RWPE2 (cell line): ENCODE data around the gene ABCA7.

ENCODE experiments used
- ATAC-seq: fragments of 200-7000 bp; cut with Tn5 transposase; 3 replicates; pipeline ENCODE4 v1.9.1; 2021; ENCODE audit warnings: low read depth
- DNase-seq: peaks from one replicate; pipeline ENCODE4 v3.0.0-alpha.2; 2020; ENCODE audit warnings: low spot score
- H3K27ac ChIP-seq: fragments of 450-650 bp; 2 replicates; pipeline ENCODE4 v1.5.1; 2017; ENCODE audit warnings: mild to moderate bottlenecking; ENCODE audit not compliant: poor library complexity, severe bottlenecking
- H3K27me3 ChIP-seq: fragments of 250-450 bp; sonication (Bioruptor Pico); 2 replicates; pipeline ENCODE4 v1.5.1; 2021; ENCODE audit warnings: mild to moderate bottlenecking, moderate library complexity; ENCODE audit not compliant: insufficient read depth, poor library complexity, severe bottlenecking
- H3K36me3 ChIP-seq: fragments of 250-450 bp; sonication (Bioruptor Pico); 2 replicates; pipeline ENCODE4 v1.5.1; 2020; ENCODE audit warnings: low read depth, mild to moderate bottlenecking, moderate library complexity
- H3K4me1 ChIP-seq: fragments of 250-450 bp; sonication (Bioruptor Pico); 2 replicates; pipeline ENCODE4 v1.5.1; 2021; ENCODE audit warnings: mild to moderate bottlenecking, moderate library complexity; ENCODE audit not compliant: insufficient read depth, poor library complexity, severe bottlenecking
- H3K4me3 ChIP-seq: fragments of 250-450 bp; sonication (Bioruptor Pico); 2 replicates; pipeline ENCODE4 v1.5.1; 2021; ENCODE audit warnings: mild to moderate bottlenecking, moderate library complexity; ENCODE audit not compliant: severe bottlenecking
- H3K9me3 ChIP-seq: fragments of 250-450 bp; sonication (Bioruptor Pico); 2 replicates; pipeline ENCODE4 v1.5.1; 2021; ENCODE audit warnings: mild to moderate bottlenecking, moderate library complexity; ENCODE audit not compliant: severe bottlenecking
- CTCF ChIP-seq: fragments of 450-650 bp; IDR thresholded peaks from one replicate; pipeline ENCODE4 v1.5.1; 2017; ENCODE audit warnings: mild to moderate bottlenecking, moderate library complexity; ENCODE audit not compliant: poor library complexity, severe bottlenecking

Gene ABCA7

GRCh38 chr19:1093330-1093729 is 53.4 kb downstream of the ABCA7 start:
- H3K4me3 ChIP-seq, result no peak overlapping the region
- peaks cover 37% of the 10 kb centered on the region for H3K36me3 ChIP-seq
- no peaks in the 10 kb centered on the region for H3K27me3 ChIP-seq
- H3K9me3 ChIP-seq, result no peaks in the 10 kb centered on the region
- H3K27ac ChIP-seq, result no peak overlapping the region
- H3K4me1 ChIP-seq, result no peaks in the 10 kb centered on the region
- TF ChIP-seq CTCF, result no peak
- ATAC-seq (no peak), DNase-seq (peak; percentile 42)

- no peak for DNase-seq
- Histone ChIP-seq H3K27ac (peak overlapping the region; percentile 51), H3K36me3 (peaks cover 31% of the 10 kb centered on the region), H3K4me1 (peaks cover 5% of the 10 kb centered on the region), H3K4me3 (peak overlapping the region; percentile 67), H3K27me3 (no peaks in the 10 kb centered on the region), H3K9me3 (no peaks in the 10 kb centered on the region)
- ATAC-seq, result no peak
- TF ChIP-seq CTCF, result no peak
Observed at GRCh38 chr19:1093811-1094553, 54.1 kb downstream of the ABCA7 start.

GRCh38 chr19:1094655-1094977 is 54.7 kb downstream of the ABCA7 start:
- H3K4me3 ChIP-seq, result peak overlapping the region; percentile 67
- TF ChIP-seq CTCF, result no peak
- H3K36me3 ChIP-seq, result peaks cover 24% of the 10 kb centered on the region
- ATAC-seq (no peak), DNase-seq (peak; percentile 47)
- no peaks in the 10 kb centered on the region for H3K9me3 ChIP-seq
- H3K4me1 ChIP-seq, result peaks cover 9% of the 10 kb centered on the region
- H3K27ac ChIP-seq, result peak overlapping the region; percentile 51
- no peaks in the 10 kb centered on the region for H3K27me3 ChIP-seq

GRCh38 chr19:1094978-1095701 is 55.2 kb downstream of the ABCA7 start, which contains the start of gene POLR2E:
POLR2E (minus strand) TSS chr19:1095375; CDS start chr19:1095315, 60 bp downstream.
- Histone ChIP-seq H3K27me3 (no peaks in the 10 kb centered on the region), H3K27ac (peak within 1 kb of the TSS; percentile 51)
- DNase-seq, result peak; percentile 95

More at GRCh38 chr19:1094978-1095701, 55.2 kb downstream of the ABCA7 start, which contains the start of gene POLR2E:
- peak; percentile 93 for ATAC-seq
- Histone ChIP-seq H3K9me3 (no peaks in the 10 kb centered on the region), H3K36me3 (peaks cover 24% of the 10 kb centered on the region), H3K4me1 (peaks cover 9% of the 10 kb centered on the region), H3K4me3 (peak within 1 kb of the TSS; percentile 67)
- TF ChIP-seq CTCF, result no peak
